Measurements from ENCODE around the gene GMPPA. TPM values are rescaled to one million over a fixed set of nuclear protein-coding genes. Genes with fewer than 3 reads are reported as not detected.

The GMPPA gene
- total RNA-seq, 1 donor = 66.3 TPM

DNA sequence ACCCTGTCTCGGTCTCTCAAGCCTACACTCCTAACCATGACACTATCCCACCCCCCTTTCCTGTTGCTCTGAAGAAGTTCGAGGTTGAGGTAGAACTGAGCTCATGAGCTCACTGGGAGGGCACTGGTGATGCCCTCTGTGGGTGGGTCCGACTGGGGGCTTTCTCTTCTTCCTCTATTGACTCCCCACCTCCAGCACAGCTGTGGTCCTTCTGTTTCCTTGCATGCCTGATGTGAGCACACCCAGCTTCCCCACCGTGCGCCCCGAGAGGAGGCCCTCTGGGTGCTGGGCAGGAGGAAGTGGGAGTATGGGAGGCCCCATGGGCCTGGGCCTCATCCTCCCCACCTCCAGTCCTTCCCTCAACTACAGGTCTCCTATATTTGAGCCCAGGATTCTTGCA is 43.1 kb upstream of the GMPPA start:
- DNase-seq (ENCODE audit: low read depth) = no peak
- TF ChIP-seq, protein P1, sequence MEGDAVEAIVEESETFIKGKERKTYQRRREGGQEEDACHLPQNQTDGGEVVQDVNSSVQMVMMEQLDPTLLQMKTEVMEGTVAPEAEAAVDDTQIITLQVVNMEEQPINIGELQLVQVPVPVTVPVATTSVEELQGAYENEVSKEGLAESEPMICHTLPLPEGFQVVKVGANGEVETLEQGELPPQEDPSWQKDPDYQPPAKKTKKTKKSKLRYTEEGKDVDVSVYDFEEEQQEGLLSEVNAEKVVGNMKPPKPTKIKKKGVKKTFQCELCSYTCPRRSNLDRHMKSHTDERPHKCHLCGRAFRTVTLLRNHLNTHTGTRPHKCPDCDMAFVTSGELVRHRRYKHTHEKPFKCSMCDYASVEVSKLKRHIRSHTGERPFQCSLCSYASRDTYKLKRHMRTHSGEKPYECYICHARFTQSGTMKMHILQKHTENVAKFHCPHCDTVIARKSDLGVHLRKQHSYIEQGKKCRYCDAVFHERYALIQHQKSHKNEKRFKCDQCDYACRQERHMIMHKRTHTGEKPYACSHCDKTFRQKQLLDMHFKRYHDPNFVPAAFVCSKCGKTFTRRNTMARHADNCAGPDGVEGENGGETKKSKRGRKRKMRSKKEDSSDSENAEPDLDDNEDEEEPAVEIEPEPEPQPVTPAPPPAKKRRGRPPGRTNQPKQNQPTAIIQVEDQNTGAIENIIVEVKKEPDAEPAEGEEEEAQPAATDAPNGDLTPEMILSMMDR (IDR thresholded peaks at IDR 0.05; ENCODE audit: insufficient read depth, low read length) = no peak
- H3K4me3 ChIP-seq (ENCODE audit: low read depth, low read length) = no peak overlapping the region

GRCh38 chr2:219457784-219458369 is 40.8 kb upstream of the GMPPA start:
- DNase-seq (ENCODE audit: low read depth) = no peak
- TF ChIP-seq, protein P1 (IDR thresholded peaks at IDR 0.05; ENCODE audit: insufficient read depth, low read length) = no peak

GRCh38 chr2:219458996-219459395 is 39.7 kb upstream of the GMPPA start:
- TF ChIP-seq, protein P1 (IDR thresholded peaks at IDR 0.05; ENCODE audit: insufficient read depth, low read length) = no peak
- no peak for DNase-seq (ENCODE audit: low read depth)
- no peak overlapping the region for H3K4me3 ChIP-seq (ENCODE audit: low read depth, low read length)

More at GRCh38 chr2:219457784-219458369, 40.8 kb upstream of the GMPPA start:
- no peak overlapping the region for H3K4me3 ChIP-seq (ENCODE audit: low read depth, low read length)

GRCh38 chr2:219459460-219460311 is 39.0 kb upstream of the GMPPA start:
- DNase-seq (ENCODE audit: low read depth) = peak; percentile 62
- TF ChIP-seq, protein P1 (IDR thresholded peaks at IDR 0.05; ENCODE audit: insufficient read depth, low read length) = peak; percentile 98
- H3K4me3 ChIP-seq (ENCODE audit: low read depth, low read length) = no peak overlapping the region

DNA sequence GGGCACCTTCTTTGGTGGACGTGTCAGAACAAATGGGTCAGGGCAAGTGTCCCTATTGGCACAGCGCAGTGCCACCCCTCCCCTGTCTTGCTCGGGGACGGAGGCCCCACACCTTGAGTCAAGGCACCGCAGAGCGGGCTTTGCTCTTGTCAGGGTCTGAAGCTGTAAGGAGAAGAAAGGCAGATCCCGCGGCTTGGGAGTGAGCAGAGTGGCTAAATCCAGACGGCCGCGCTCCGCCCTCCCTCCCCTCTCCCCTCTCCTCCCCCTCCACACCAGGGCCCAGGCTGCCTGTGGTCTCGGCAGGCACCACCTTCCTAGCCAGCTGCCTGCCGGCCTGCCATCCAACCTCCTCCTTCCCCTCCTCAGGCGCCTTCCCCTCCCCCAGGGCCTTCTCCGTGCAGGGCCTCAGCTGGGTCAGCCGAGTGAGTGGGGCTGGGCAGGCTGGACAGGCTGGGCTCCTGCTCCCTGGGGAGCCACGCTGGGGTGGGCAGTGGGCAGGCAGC is 38.2 kb upstream of the GMPPA start:
- DNase-seq (ENCODE audit: low read depth) = peak; percentile 80
- no peak overlapping the region for H3K4me3 ChIP-seq (ENCODE audit: low read depth, low read length)
- TF ChIP-seq, protein P1 (IDR thresholded peaks at IDR 0.05; ENCODE audit: insufficient read depth, low read length) = no peak

GRCh38 chr2:219461047-219461514 is 37.6 kb upstream of the GMPPA start:
- TF ChIP-seq, protein P1 (IDR thresholded peaks at IDR 0.05; ENCODE audit: insufficient read depth, low read length) = no peak
- no peak overlapping the region for H3K4me3 ChIP-seq (ENCODE audit: low read depth, low read length)
- peak; percentile 39 for DNase-seq (ENCODE audit: low read depth)
